HCT116 (cell line): Measurements from ENCODE around the gene WSB1. TPM values are rescaled to one million over a fixed set of nuclear protein-coding genes. Genes with fewer than 3 reads are reported as not detected.

ENCODE experiments used
- ATAC-seq: fragments of 200-7000 bp; cut with Tn5 transposase; 2 replicates; pipeline ENCODE4 v1.9.1; 2020; ENCODE audit warnings: mild to moderate bottlenecking, moderate library complexity
- BruUV-seq: library from RNA; stranded (reverse); fragments of 400-500 nt; replicated peaks from 2 replicates; lab custom pipeline; 2021; lab: Mats Ljungman, UMichigan
- CTCF ChIA-PET: fragments of 300-600 bp; sonication (Branson Sonifier 250); formaldehyde crosslinking; loops from one replicate; lab custom pipeline; 2021; ENCODE audit warnings: antibody characterized with exemption; lab: Charles Lee
- POLR2A ChIA-PET: fragments of 300-600, 350-600 bp; sonication (Branson Sonifier 250); formaldehyde crosslinking; loops from one replicate; lab custom pipeline; 2021; ENCODE audit warnings: antibody characterized with exemption; lab: Charles Lee
- RAD21 ChIA-PET, 2 experiments: fragments of 300-600 bp; sonication (Branson Sonifier 250); formaldehyde crosslinking; loops; one replicate each; lab custom pipeline; 2023; ENCODE audit warnings: low total read pairs in 2 of 2; ENCODE audit not compliant: uncharacterized antibody in 2 of 2, unreplicated experiment in 2 of 2, low non-redundant PET in 1 of 2; lab: Charles Lee
- DNase-seq: peaks from one replicate; pipeline ENCODE4 v3.0.0-alpha.2; 2010; ENCODE audit warnings: low read depth, low spot score
- H2AFZ ChIP-seq: fragments of 200-600 bp; shearing (Covaris generic), sonication (generic); 2 replicates; pipeline ENCODE4 v1.6.1; 2017; ENCODE audit warnings: low read depth, mixed run types, mixed read lengths, antibody characterized with exemption, low read length; ENCODE audit not compliant: poor library complexity, severe bottlenecking
- H3K27ac ChIP-seq: 2 replicates; pipeline ENCODE4 v1.5.1; 2012; ENCODE audit warnings: low read depth, low read length
- H3K27me3 ChIP-seq: fragments of 200-600 bp; sonication (generic); 2 replicates; pipeline ENCODE4 v1.6.1; 2016; ENCODE audit warnings: mixed run types, low read length, mixed read lengths; ENCODE audit not compliant: insufficient read depth
- H3K36me3 ChIP-seq, 2 experiments: fragments of 200-500 bp in 1 of 2; fragments of 200-600 bp in 1 of 2; sonication (Bioruptor generic) in 1 of 2; sonication (generic) in 1 of 2; 2 replicates each; pipeline versions ENCODE4 v1.5.1 to v1.6.1; 2014 to 2016; ENCODE audit warnings: low read length in 2 of 2, inconsistent platforms in 1 of 2, mixed read lengths in 1 of 2, mixed run types in 1 of 2; ENCODE audit not compliant: insufficient read depth in 2 of 2, control insufficient read depth in 1 of 2
- H3K4me1 ChIP-seq, 2 experiments: fragments of 200-600 bp in 1 of 2; sonication (generic) in 1 of 2; 2 replicates each; pipeline versions ENCODE4 v1.5.1 to v1.6.1; 2012 to 2017; ENCODE audit warnings: low read length in 2 of 2, inconsistent platforms in 1 of 2, mild to moderate bottlenecking in 1 of 2, mixed read lengths in 1 of 2, mixed run types in 1 of 2, moderate library complexity in 1 of 2; ENCODE audit not compliant: insufficient read depth in 2 of 2, control insufficient read depth in 1 of 2
- H3K4me2 ChIP-seq: fragments of 200-600 bp; sonication (generic); 2 replicates; pipeline ENCODE4 v1.6.1; 2017; ENCODE audit warnings: mixed run types, low read length, mixed read lengths
- H3K4me3 ChIP-seq, 2 experiments: fragments of 200-600 bp in 1 of 2; sonication (generic) in 1 of 2; replicated peaks in 1 of 2; 2 replicates each; pipeline ENCODE4 v1.5.1; 2011 to 2016; ENCODE audit warnings: low read length in 2 of 2, control low read depth in 1 of 2, low read depth in 1 of 2, mild to moderate bottlenecking in 1 of 2, mixed read lengths in 1 of 2, mixed run types in 1 of 2
- H3K79me2 ChIP-seq: fragments of 200-600 bp; sonication (generic); 2 replicates; pipeline ENCODE4 v1.6.1; 2017; ENCODE audit warnings: mild to moderate bottlenecking, mixed run types, low read length, moderate library complexity, mixed read lengths; ENCODE audit not compliant: insufficient read depth
- H3K9ac ChIP-seq: fragments of 200-600 bp; sonication (generic); 2 replicates; pipeline ENCODE4 v1.6.1; 2016; ENCODE audit warnings: low read length, mixed read lengths
- H3K9me2 ChIP-seq: fragments of 200-600 bp; sonication (generic), shearing (Covaris generic); 2 replicates; pipeline ENCODE4 v1.6.1; 2017; ENCODE audit warnings: mixed run types, mild to moderate bottlenecking, moderate library complexity; ENCODE audit not compliant: insufficient read depth
- H3K9me3 ChIP-seq, 2 experiments: fragments of 200-500 bp in 1 of 2; fragments of 200-600 bp in 1 of 2; sonication (Bioruptor generic) in 1 of 2; sonication (generic) in 1 of 2; 2 replicates each; pipeline ENCODE4 v1.6.1; 2014 to 2017; ENCODE audit warnings: low read length in 2 of 2, mixed read lengths in 2 of 2, inconsistent platforms in 1 of 2, low read depth in 1 of 2, mild to moderate bottlenecking in 1 of 2, mixed run types in 1 of 2, moderate library complexity in 1 of 2; ENCODE audit not compliant: control insufficient read depth in 1 of 2, insufficient read depth in 1 of 2
- H4K20me1 ChIP-seq: fragments of 200-600 bp; sonication (generic), shearing (Covaris generic); 2 replicates; pipeline ENCODE4 v1.6.1; 2017; ENCODE audit warnings: mixed run types, mild to moderate bottlenecking, moderate library complexity; ENCODE audit not compliant: insufficient read depth
- ATF3 ChIP-seq: IDR thresholded peaks from 2 replicates; pipeline ENCODE4 v1.6.1; 2012
- CBX3 ChIP-seq: IDR thresholded peaks from 2 replicates; pipeline ENCODE4 v1.6.1; 2012; ENCODE audit warnings: low read depth
- CEBPB ChIP-seq: IDR thresholded peaks from 2 replicates; pipeline ENCODE4 v1.6.1; 2012; ENCODE audit warnings: low read depth
- CTCF ChIP-seq, 3 experiments: fragments of 200-600 bp in 1 of 3; sonication (generic) in 1 of 3; IDR thresholded peaks in 2 of 3; conservative IDR thresholded peaks in 1 of 3; 2 replicates each; pipeline ENCODE4 v1.5.1; 2012 to 2017; ENCODE audit warnings: low read depth in 2 of 3, low read length in 2 of 3, antibody characterized with exemption in 1 of 3, borderline replicate concordance in 1 of 3, control low read depth in 1 of 3, mild to moderate bottlenecking in 1 of 3, mixed read lengths in 1 of 3, mixed run types in 1 of 3, moderate library complexity in 1 of 3; ENCODE audit not compliant: insufficient read depth in 1 of 3
- EGR1 ChIP-seq: IDR thresholded peaks from 2 replicates; pipeline ENCODE4 v1.6.1; 2012; ENCODE audit warnings: low read depth
- EZH2phosphoT487 ChIP-seq: fragments of 200-600 bp; IDR thresholded peaks from 2 replicates; pipeline ENCODE4 v1.6.1; 2018; ENCODE audit warnings: antibody characterized with exemption, borderline replicate concordance
- MAX ChIP-seq: IDR thresholded peaks from 2 replicates; pipeline ENCODE4 v1.6.1; 2012
- POLR2A ChIP-seq: IDR thresholded peaks from 2 replicates; pipeline ENCODE4 v1.7.0; 2011; ENCODE audit warnings: borderline replicate concordance; ENCODE audit not compliant: insufficient read depth, insufficient read length; ENCODE audit errors: extremely low read depth
- POLR2AphosphoS5 ChIP-seq: IDR thresholded peaks from 2 replicates; pipeline ENCODE4 v1.6.1; 2011; ENCODE audit warnings: mild to moderate bottlenecking, low read depth, low read length, moderate library complexity
- SIN3A ChIP-seq: IDR thresholded peaks from 2 replicates; pipeline ENCODE4 v1.6.1; 2012; ENCODE audit warnings: low read depth
- SRF ChIP-seq: IDR thresholded peaks from 2 replicates; pipeline ENCODE4 v1.6.1; 2012; ENCODE audit warnings: low read depth
- ZBTB33 ChIP-seq: IDR thresholded peaks from 2 replicates; pipeline ENCODE4 v1.6.1; 2011; ENCODE audit warnings: mild to moderate bottlenecking, low read length, moderate library complexity; ENCODE audit not compliant: insufficient replicate concordance; ENCODE audit errors: extremely low read depth
- intact Hi-C: fragments of 100-400 bp; cut with micrococcal nuclease; formaldehyde crosslinking; loops from 2 replicates; pipeline ENCODE4 v1.10.0; 2022
- total RNA-seq: library from RNA; stranded (reverse); gene quantifications from one replicate; pipeline ENCODE4 v1.2.1, GENCODE V29; 2021; ENCODE audit not compliant: unreplicated experiment

Gene WSB1
- total RNA-seq, 1 experiment from 2014 or later: 88.0 TPM

- Histone ChIP-seq H3K9me2 (peaks cover 3% of the 10 kb centered on the region; the same call in 1 of the 2 replicates), H3K36me3 (no peaks in the 10 kb centered on the region)
- no peak for TF ChIP-seq CEBPB
- TF ChIP-seq CTCF (IDR thresholded peaks at IDR 0.05 in 2 of 3, conservative IDR thresholded peaks at IDR 0.05 in 1 of 3; ENCODE audit: borderline replicate concordance in 1 of 3, insufficient read depth in 1 of 3, low read depth in 2 of 3, low read length in 2 of 3): no peak
- no peak for TF ChIP-seq EZH2phosphoT487
- TF ChIP-seq POLR2AphosphoS5: no peak
- no peak for TF ChIP-seq SIN3A
- TF ChIP-seq EGR1: no peak
- no peak for TF ChIP-seq SRF
- TF ChIP-seq CBX3: no peak
- no peak for TF ChIP-seq POLR2A
- no peak for TF ChIP-seq MAX
- TF ChIP-seq ATF3: no peak
- TF ChIP-seq ZBTB33: no peak
- TF ChIP-seq, all 23 proteins: peak for 0
- ChIA-PET CTCF (no interaction called here), POLR2A (no interaction called here), RAD21 (no interaction called here)
- ATAC-seq (no peak), DNase-seq (no peak)
- Histone ChIP-seq H3K4me3 (no peak overlapping the region), H2AFZ (no peak overlapping the region), H3K9ac (no peak overlapping the region), H4K20me1 (no peaks in the 10 kb centered on the region), H3K27me3 (no peaks in the 10 kb centered on the region), H3K79me2 (no peaks in the 10 kb centered on the region), H3K9me3 (no peaks in the 10 kb centered on the region), H3K27ac (no peak overlapping the region), H3K4me2 (no peak overlapping the region), H3K4me1 (no peaks in the 10 kb centered on the region)
- BruUV-seq: no TSS peak
- intact Hi-C loops: no loop called here
These were observed 27.7 kb upstream of the WSB1 start for GRCh38 chr17:27266228-27266627.
